ENCODE data around the gene MAN1C1. TPM values are rescaled to one million over a fixed set of nuclear protein-coding genes. Genes with fewer than 3 reads are reported as not detected.

Gene MAN1C1
- total and polyA plus RNA-seq, 9 of the 15 experiments (the other 6 are each of a cell fraction or from before 2014, with no cell fraction given) = 0.04 to 0.44 (median 0.10) TPM; not detected in 3

GRCh38 chr1:25616095-25616986, at the start of gene MAN1C1 (continued):
- TF ChIP-seq, protein P1, sequence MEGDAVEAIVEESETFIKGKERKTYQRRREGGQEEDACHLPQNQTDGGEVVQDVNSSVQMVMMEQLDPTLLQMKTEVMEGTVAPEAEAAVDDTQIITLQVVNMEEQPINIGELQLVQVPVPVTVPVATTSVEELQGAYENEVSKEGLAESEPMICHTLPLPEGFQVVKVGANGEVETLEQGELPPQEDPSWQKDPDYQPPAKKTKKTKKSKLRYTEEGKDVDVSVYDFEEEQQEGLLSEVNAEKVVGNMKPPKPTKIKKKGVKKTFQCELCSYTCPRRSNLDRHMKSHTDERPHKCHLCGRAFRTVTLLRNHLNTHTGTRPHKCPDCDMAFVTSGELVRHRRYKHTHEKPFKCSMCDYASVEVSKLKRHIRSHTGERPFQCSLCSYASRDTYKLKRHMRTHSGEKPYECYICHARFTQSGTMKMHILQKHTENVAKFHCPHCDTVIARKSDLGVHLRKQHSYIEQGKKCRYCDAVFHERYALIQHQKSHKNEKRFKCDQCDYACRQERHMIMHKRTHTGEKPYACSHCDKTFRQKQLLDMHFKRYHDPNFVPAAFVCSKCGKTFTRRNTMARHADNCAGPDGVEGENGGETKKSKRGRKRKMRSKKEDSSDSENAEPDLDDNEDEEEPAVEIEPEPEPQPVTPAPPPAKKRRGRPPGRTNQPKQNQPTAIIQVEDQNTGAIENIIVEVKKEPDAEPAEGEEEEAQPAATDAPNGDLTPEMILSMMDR (IDR thresholded peaks at IDR 0.05 in 2 of 3, conservative IDR thresholded peaks at IDR 0.05 in 1 of 3; ENCODE audit: insufficient read depth in 2 of 3, low read depth in 1 of 3, low read length in 3 of 3) = peak in 1 of 3 experiments; percentile 28; a peak in 2 of 6 replicates
- TF ChIP-seq HMGN3 (IDR thresholded peaks at IDR 0.05; ENCODE audit: borderline replicate concordance, extremely low read depth, insufficient read length, low read depth, low read length) (peak; percentile 71), ZNF277 (CRISPR knock-in tag; IDR thresholded peaks at IDR 0.05; ENCODE audit: borderline replicate concordance) (no peak), YBX1 (IDR thresholded peaks at IDR 0.05) (no peak), HNRNPH1 (optimal IDR thresholded peaks at IDR 0.05; ENCODE audit: low read depth, low read length) (no peak), ZNF584 (CRISPR knock-in tag; IDR thresholded peaks at IDR 0.05; ENCODE audit: low read depth) (no peak), TEAD2 (tag; IDR thresholded peaks at IDR 0.05) (no peak), CREB5 (CRISPR knock-in tag; IDR thresholded peaks at IDR 0.05) (no peak), NFATC3 (IDR thresholded peaks at IDR 0.05) (no peak), ZNF398 (CRISPR knock-in tag; IDR thresholded peaks at IDR 0.05) (no peak), BCL6 (CRISPR knock-in tag; IDR thresholded peaks at IDR 0.05) (no peak)
- TF ChIP-seq, protein P2, sequence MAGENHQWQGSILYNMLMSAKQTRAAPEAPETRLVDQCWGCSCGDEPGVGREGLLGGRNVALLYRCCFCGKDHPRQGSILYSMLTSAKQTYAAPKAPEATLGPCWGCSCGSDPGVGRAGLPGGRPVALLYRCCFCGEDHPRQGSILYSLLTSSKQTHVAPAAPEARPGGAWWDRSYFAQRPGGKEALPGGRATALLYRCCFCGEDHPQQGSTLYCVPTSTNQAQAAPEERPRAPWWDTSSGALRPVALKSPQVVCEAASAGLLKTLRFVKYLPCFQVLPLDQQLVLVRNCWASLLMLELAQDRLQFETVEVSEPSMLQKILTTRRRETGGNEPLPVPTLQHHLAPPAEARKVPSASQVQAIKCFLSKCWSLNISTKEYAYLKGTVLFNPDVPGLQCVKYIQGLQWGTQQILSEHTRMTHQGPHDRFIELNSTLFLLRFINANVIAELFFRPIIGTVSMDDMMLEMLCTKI (IDR thresholded peaks at IDR 0.05; ENCODE audit: partially characterized antibody) = no peak
- TF ChIP-seq, protein P3, sequence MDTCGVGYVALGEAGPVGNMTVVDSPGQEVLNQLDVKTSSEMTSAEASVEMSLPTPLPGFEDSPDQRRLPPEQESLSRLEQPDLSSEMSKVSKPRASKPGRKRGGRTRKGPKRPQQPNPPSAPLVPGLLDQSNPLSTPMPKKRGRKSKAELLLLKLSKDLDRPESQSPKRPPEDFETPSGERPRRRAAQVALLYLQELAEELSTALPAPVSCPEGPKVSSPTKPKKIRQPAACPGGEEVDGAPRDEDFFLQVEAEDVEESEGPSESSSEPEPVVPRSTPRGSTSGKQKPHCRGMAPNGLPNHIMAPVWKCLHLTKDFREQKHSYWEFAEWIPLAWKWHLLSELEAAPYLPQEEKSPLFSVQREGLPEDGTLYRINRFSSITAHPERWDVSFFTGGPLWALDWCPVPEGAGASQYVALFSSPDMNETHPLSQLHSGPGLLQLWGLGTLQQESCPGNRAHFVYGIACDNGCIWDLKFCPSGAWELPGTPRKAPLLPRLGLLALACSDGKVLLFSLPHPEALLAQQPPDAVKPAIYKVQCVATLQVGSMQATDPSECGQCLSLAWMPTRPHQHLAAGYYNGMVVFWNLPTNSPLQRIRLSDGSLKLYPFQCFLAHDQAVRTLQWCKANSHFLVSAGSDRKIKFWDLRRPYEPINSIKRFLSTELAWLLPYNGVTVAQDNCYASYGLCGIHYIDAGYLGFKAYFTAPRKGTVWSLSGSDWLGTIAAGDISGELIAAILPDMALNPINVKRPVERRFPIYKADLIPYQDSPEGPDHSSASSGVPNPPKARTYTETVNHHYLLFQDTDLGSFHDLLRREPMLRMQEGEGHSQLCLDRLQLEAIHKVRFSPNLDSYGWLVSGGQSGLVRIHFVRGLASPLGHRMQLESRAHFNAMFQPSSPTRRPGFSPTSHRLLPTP (IDR thresholded peaks at IDR 0.05; ENCODE audit: borderline replicate concordance, extremely low read depth, insufficient read length) = no peak
